IPS-18a (cell line): Measurements from ENCODE around the gene SREBF1.
A peak's percentile ranks its signal among the peaks of the same experiment; 100 is the strongest.

Experiments
- H3K27ac ChIP-seq: one replicate; pipeline ENCODE4 v1.5.1; 2013; ENCODE audit warnings: low read length
- H3K27me3 ChIP-seq: one replicate; pipeline ENCODE4 v1.6.1; 2013; ENCODE audit warnings: mild to moderate bottlenecking, low read length; ENCODE audit not compliant: control insufficient read depth, insufficient read depth
- H3K36me3 ChIP-seq: one replicate; pipeline ENCODE4 v1.6.1; 2013; ENCODE audit warnings: low read depth, low read length; ENCODE audit not compliant: control insufficient read depth
- H3K4me1 ChIP-seq: one replicate; pipeline ENCODE4 v1.6.1; 2013; ENCODE audit warnings: low read depth, low read length; ENCODE audit not compliant: control insufficient read depth
- H3K4me3 ChIP-seq: one replicate; pipeline ENCODE4 v1.5.1; 2013; ENCODE audit warnings: low read length
- H3K9ac ChIP-seq: one replicate; pipeline ENCODE4 v1.6.1; 2013; ENCODE audit warnings: mild to moderate bottlenecking, low read length, moderate library complexity
- H3K9me3 ChIP-seq: one replicate; pipeline ENCODE4 v1.6.1; 2013; ENCODE audit warnings: low read depth, low read length; ENCODE audit not compliant: control insufficient read depth

The SREBF1 gene

GRCh38 chr17:17836250-17836817, 452 bp downstream of the SREBF1 start:
- Histone ChIP-seq H3K27me3 (no peaks in the 10 kb centered on the region), H3K9ac (peak overlapping the region; percentile 94), H3K9me3 (no peaks in the 10 kb centered on the region), H3K36me3 (no peaks in the 10 kb centered on the region), H3K4me3 (peak overlapping the region; percentile 82), H3K4me1 (peaks cover 44% of the 10 kb centered on the region), H3K27ac (peak overlapping the region; percentile 75)

GRCh38 chr17:17835415-17836249, 1.2 kb downstream of the SREBF1 start:
- H3K4me3 ChIP-seq = peak overlapping the region; percentile 82
- no peak overlapping the region for H3K27ac ChIP-seq
- H3K9me3 ChIP-seq = no peaks in the 10 kb centered on the region
- no peaks in the 10 kb centered on the region for H3K27me3 ChIP-seq
- no peaks in the 10 kb centered on the region for H3K36me3 ChIP-seq
- peak overlapping the region; percentile 94 for H3K9ac ChIP-seq
- H3K4me1 ChIP-seq = peaks cover 37% of the 10 kb centered on the region

GRCh38 chr17:17834974-17835373, 1.8 kb downstream of the SREBF1 start:
- Histone ChIP-seq H3K27me3 (no peaks in the 10 kb centered on the region), H3K9me3 (no peaks in the 10 kb centered on the region), H3K4me3 (peak overlapping the region; percentile 82), H3K9ac (no peak overlapping the region), H3K4me1 (peaks cover 37% of the 10 kb centered on the region), H3K27ac (no peak overlapping the region), H3K36me3 (no peaks in the 10 kb centered on the region)

- H3K4me3 ChIP-seq = no peak overlapping the region
- no peak overlapping the region for H3K9ac ChIP-seq
- H3K27ac ChIP-seq = no peak overlapping the region
- no peaks in the 10 kb centered on the region for H3K9me3 ChIP-seq
- H3K36me3 ChIP-seq = no peaks in the 10 kb centered on the region
- H3K27me3 ChIP-seq = no peaks in the 10 kb centered on the region
- H3K4me1 ChIP-seq = peaks cover 30% of the 10 kb centered on the region
These were observed 3.0 kb downstream of the SREBF1 start for GRCh38 chr17:17833658-17834357.

- Histone ChIP-seq H3K27ac (no peak overlapping the region), H3K9ac (no peak overlapping the region)
These were observed 4.8 kb downstream of the SREBF1 start for GRCh38 chr17:17832032-17832363.

GRCh38 chr17:17831208-17832031, 5.4 kb downstream of the SREBF1 start:
- Histone ChIP-seq H3K4me3 (no peak overlapping the region), H3K4me1 (peaks cover 12% of the 10 kb centered on the region), H3K36me3 (peaks cover 5% of the 10 kb centered on the region), H3K9me3 (no peaks in the 10 kb centered on the region), H3K27me3 (no peaks in the 10 kb centered on the region), H3K9ac (no peak overlapping the region), H3K27ac (no peak overlapping the region)

More at GRCh38 chr17:17832032-17832363, 4.8 kb downstream of the SREBF1 start:
- H3K4me1 ChIP-seq = peaks cover 13% of the 10 kb centered on the region
- no peak overlapping the region for H3K4me3 ChIP-seq
- no peaks in the 10 kb centered on the region for H3K27me3 ChIP-seq
- no peaks in the 10 kb centered on the region for H3K9me3 ChIP-seq
- peaks cover 4% of the 10 kb centered on the region for H3K36me3 ChIP-seq

GRCh38 chr17:17830740-17831207, 6.0 kb downstream of the SREBF1 start:
- peaks cover 14% of the 10 kb centered on the region for H3K4me1 ChIP-seq
- no peak overlapping the region for H3K9ac ChIP-seq

GRCh38 chr17:17830269-17830567, 6.6 kb downstream of the SREBF1 start:
- H3K27ac ChIP-seq = no peak overlapping the region
- no peaks in the 10 kb centered on the region for H3K9me3 ChIP-seq
- no peaks in the 10 kb centered on the region for H3K27me3 ChIP-seq
- peaks cover 8% of the 10 kb centered on the region for H3K4me1 ChIP-seq
- peaks cover 5% of the 10 kb centered on the region for H3K36me3 ChIP-seq
- no peak overlapping the region for H3K9ac ChIP-seq
- H3K4me3 ChIP-seq = no peak overlapping the region

More at GRCh38 chr17:17830740-17831207, 6.0 kb downstream of the SREBF1 start:
- no peaks in the 10 kb centered on the region for H3K9me3 ChIP-seq
- H3K36me3 ChIP-seq = peaks cover 5% of the 10 kb centered on the region
- no peaks in the 10 kb centered on the region for H3K27me3 ChIP-seq
- no peak overlapping the region for H3K27ac ChIP-seq
- H3K4me3 ChIP-seq = no peak overlapping the region

- Histone ChIP-seq H3K9me3 (no peaks in the 10 kb centered on the region), H3K27me3 (no peaks in the 10 kb centered on the region), H3K36me3 (peaks cover 5% of the 10 kb centered on the region), H3K4me3 (no peak overlapping the region), H3K9ac (no peak overlapping the region), H3K27ac (no peak overlapping the region), H3K4me1 (peaks cover 20% of the 10 kb centered on the region)
These were observed 8.8 kb downstream of the SREBF1 start for GRCh38 chr17:17827826-17828621.

GRCh38 chr17:17826942-17827785, 9.6 kb downstream of the SREBF1 start:
- no peaks in the 10 kb centered on the region for H3K27me3 ChIP-seq
- H3K4me1 ChIP-seq = peaks cover 27% of the 10 kb centered on the region
- no peak overlapping the region for H3K27ac ChIP-seq
- peaks cover 5% of the 10 kb centered on the region for H3K36me3 ChIP-seq
- H3K4me3 ChIP-seq = no peak overlapping the region
- H3K9me3 ChIP-seq = no peaks in the 10 kb centered on the region
- H3K9ac ChIP-seq = no peak overlapping the region
